HG02938 (cell line): ENCODE results near the gene CFAP20.

ENCODE experiments used
- ATAC-seq: cut with Tn5 transposase; IDR thresholded peaks from one replicate; pipeline ENCODE4 v1.9.1; 2021; ENCODE audit warnings: mild to moderate bottlenecking, moderate library complexity; ENCODE audit not compliant: unreplicated experiment

CFAP20 gene

GRCh38 chr16:58125781-58126335 is 3.3 kb downstream of the CFAP20 start:
- ATAC-seq: no peak

GRCh38 chr16:58125041-58125440 is 4.1 kb downstream of the CFAP20 start:
- no peak for ATAC-seq

- ATAC-seq: no peak
Measured at GRCh38 chr16:58124601-58124915, 4.6 kb downstream of the CFAP20 start.

- no peak for ATAC-seq
Measured at GRCh38 chr16:58123896-58124600, 5.1 kb downstream of the CFAP20 start.

DNA sequence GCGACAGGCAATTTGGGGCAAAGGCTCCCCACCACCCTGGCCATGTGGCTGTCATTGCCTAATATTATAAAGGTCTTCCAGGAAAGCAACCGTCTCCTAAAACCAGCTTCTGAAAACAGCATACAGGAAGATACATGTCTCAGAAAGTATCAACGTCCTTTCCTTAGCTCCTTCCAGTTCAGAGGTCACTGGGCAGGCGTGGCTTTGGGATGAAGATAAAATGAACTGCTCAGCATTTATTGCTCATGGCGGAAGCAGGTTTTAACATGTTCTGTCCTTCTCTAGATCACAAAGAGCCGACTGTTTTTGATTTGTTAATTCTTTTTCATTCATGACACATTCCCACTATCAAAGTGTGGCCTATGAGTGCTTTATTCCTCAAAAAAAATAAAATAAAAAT is 8.0 kb downstream of the CFAP20 start:
- no peak for ATAC-seq

GRCh38 chr16:58120234-58120633 is 8.9 kb downstream of the CFAP20 start:
- ATAC-seq: no peak

DNA sequence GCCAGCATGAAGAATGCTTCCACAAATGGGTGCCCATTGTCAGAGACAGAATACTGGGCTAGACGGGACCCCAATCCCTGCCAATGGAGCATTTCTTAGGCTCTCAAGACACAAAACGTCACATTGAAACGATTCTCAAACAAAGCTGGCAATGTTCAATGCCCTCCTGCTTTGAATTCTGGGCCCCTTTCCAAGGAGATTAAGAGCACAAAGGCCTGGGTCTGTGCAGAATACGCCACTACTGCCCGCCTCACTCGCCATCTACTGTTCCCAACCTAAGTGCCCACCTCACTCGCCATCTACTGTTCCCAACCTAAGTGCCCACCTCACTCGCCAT is 9.7 kb downstream of the CFAP20 start:
- ATAC-seq: no peak

DNA sequence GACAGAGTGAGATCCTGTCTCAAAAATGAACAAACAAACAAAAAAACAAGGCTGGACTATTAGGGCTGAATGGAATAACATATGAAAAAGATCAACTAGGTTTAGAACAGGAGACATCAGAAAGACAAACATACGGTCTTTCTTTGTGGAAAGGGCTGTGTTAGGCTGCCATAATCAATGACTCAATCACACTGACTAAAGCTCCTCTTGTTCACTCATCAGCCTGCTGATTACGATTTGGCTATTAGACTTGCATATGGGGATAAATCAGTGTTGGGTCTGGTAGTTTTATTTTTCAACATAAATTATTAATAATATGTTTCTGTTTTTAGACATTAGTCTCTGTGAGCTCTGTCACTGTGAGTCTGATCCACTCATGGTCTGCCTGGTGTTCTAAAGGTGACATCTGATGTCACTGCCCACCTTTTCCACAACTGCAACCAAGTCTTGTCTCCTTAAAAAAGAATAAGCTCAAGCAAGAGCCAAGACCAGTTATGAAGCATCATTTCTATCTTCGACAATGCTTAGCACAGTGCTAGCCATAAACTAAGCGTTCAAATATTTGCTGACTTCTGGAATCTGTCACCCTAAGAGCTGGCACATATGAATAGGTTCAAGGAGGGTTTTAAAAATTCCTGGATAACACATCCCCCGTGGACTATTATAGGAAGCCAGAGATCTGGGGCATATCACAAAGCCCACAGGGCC is 10.2 kb downstream of the CFAP20 start:
- ATAC-seq: no peak

DNA sequence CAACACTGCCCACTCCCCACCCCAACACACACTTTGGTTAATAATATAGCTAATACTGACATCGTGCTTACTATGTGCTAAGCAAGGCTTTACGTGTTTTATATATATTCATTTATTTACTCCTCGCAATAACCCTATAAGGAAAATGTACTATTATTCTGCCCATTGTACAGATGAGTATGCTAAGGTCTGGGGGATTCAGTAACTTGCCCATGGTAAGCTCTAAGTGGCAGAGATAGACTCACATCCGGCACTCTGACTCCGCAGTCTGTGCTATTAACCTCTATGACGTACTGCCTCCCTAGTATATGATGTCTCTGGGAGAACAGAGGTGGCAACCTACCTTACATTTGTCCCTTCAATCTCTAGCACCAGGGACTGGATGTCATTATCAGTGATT is 12.7 kb downstream of the CFAP20 start:
- no peak for ATAC-seq

DNA sequence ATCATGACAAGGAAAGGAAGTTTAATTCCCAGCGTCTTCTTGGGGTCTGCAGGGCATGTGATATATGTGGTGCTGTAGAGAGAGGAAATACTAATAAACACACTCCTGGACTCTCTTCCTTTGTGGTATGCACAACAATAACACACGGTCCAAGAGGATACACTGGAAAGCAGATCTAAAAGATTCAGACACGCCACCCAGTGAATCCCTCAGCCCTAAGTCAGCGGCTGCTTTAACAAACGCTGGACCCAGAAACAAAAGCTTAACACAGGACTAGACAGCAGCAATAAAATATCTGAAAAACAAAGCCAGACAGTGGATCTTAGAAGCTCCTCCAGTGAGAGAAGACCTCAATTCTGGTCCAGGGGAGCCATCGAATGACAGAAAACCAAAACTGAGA is 13.1 kb downstream of the CFAP20 start:
- no peak for ATAC-seq

DNA sequence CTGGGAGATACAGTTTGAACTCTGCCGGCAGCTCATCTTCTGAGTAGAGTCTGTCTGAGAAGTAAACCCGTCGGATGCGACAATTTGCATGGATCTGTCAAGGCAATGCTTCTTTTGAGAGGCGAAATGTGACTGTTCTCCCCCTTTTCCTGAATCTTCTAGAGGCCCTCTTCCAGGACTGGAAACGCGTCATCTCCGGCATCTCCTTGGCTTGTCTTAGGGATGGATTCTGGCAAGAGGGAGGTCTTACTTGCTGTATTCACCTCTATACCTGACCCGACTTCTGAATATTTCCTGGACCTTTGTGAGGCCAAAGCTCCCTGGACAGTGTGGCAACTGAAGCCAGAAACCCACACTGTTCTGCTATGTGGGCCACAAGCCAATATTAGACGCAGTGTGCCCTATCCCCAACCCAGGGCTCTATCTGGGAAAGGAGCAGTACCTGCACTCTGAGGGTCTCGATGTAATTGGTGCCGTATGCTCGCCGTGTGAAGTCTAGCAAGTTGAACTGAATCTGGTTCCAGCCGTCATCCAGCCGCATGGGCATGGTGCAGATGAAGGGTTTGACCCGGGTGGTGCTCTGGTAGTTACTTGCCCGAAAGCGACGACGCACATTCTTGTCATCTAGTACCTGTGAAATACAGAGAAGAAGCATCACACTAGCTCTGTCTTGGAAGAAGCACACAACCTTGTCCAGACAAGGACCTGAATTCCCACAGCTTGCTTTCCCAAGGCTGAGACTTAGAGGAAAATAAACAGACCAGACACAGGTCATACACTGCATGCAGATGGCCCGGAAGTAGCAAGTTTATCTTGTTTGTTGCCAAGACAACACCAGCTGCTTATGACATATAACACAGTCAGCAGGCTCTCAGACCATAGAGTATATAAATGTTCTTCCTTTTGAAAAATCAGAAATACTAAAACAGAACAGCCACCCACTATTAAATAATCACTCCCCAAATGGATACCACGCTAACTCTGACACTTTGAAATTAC is 14.1 kb downstream of the CFAP20 start:
- ATAC-seq: no peak

GRCh38 chr16:58111302-58111627 is 17.9 kb downstream of the CFAP20 start:
- ATAC-seq: no peak

- ATAC-seq: no peak
Measured at GRCh38 chr16:58110571-58111301, 18.4 kb downstream of the CFAP20 start.

DNA sequence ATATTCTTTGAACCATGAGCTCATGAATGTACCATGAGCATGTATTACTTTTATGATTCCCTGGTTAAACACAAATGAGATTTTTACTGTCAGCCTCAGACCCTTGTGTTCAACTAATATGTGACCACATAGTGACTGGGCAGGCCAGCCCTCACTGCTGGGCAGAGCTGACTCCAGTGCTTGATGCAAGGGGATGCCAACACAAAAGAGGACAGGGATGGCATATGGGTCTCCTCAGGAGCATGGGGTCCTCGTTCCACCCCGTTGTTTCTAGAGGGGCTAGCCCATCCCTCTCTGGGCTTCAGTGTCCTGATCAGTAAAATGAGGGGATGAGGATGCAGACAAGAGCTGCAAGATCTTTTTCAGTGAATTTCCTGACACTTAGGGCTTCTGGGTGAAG is 19.3 kb downstream of the CFAP20 start:
- no peak for ATAC-seq

DNA sequence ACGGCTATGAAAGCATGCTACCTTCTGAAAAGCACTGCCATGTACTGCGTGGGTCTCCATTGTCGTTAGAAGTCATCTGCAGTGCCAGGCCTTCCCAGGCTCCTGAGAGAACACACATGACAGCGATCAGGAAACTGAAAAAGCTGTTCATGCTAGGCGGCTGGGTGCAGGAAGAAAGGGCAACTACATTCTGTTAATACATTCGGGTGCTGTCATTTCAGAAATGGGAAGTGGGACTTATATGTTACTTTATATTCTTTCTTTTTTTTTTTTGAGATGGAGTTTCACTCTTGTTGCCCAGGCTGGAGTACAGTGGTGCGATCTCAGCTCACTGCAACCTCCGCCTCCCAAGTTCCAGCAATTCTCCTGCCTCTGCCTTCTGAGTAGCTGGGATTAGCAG is 19.9 kb downstream of the CFAP20 start:
- ATAC-seq: no peak

GRCh38 chr16:58107709-58108108 is 21.5 kb downstream of the CFAP20 start:
- no peak for ATAC-seq

- ATAC-seq: no peak
Measured at GRCh38 chr16:58107228-58107627, 22.0 kb downstream of the CFAP20 start.

GRCh38 chr16:58105631-58106030 is 23.6 kb downstream of the CFAP20 start:
- no peak for ATAC-seq

- peak; percentile 48 for ATAC-seq
Measured at GRCh38 chr16:58102665-58103392, 26.4 kb downstream of the CFAP20 start.

DNA sequence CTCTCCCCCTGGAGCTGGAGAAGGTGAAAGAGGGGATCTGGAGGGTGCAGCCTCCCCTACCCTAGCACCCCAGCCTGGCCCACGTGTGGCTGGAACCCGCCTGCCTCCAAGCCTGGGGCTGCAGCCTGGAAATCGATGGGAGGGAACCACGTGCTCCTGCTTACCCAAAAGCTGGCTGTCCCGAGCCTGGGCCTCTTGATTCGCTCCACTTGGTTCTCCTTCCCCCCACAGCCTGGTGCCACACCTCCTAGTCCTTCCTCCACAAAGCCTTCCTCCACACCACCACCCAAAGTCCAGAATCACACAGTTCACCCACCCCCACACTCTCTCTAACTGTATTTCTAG is 29.3 kb downstream of the CFAP20 start:
- ATAC-seq: no peak
